ENCODE data around the gene WDR54. TPM values are rescaled to one million over a fixed set of nuclear protein-coding genes. Genes with fewer than 3 reads are reported as not detected.
A peak's percentile ranks its signal among the peaks of the same experiment; 100 is the strongest.

WDR54 gene
- total RNA-seq, 2 experiments from 2014 or later = 88.9 to 94.4 TPM

DNA sequence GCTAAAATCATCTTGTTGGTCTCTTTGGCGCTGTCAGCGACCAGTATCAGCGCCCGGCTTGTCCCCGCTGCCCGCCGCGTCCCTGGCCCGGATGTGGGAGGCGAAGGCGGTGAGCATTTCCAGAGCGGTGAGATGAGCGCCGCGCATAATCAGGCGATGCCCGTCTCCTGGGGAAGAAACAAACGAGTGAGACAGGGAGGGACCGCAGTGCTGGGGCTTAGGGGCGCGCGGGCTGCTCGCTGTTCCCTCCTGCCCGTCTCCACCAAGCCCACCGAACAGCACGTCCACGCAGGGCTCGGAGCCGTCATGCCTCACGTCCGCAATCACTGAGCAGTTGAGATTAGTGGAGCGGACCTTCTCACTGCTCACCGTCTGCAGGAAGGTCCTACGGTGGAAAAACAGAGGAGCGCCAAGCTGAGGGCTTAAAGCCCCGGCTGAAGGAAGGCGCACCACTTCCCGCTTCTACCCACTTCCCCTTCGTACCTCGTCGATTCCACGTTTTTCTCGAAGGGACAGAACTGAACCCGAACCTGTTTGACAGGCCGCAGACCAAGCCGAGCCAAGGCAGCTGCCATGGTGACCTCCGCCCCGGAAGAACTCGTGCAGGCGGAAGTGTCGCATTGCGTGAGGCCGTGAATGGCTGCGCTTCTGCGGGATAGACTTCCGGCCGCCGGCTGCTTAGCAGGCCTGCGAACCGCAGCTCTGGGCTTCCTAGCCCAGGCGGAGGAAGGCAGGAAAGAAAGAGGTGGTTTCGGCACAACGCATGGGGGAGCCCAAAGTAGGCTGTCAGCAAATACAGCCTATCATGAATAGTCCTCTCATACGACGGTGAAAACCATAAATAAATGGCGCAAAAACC, 50.8 kb downstream of the WDR54 start, which contains the start of gene MRPL53:
Gene MRPL53 (minus strand): TSS at position 595 of the 859 bp plus-strand sequence. CDS start 20 bp downstream, at position 575.
- no peaks in the 10 kb centered on the region for H3K27me3 Mint-ChIP-seq
- peak within 1 kb of the TSS; percentile 93 for H3K4me3 Mint-ChIP-seq
- H3K36me3 Mint-ChIP-seq = peaks cover 10% of the 10 kb centered on the region
- no peaks in the 10 kb centered on the region for H3K9me3 Mint-ChIP-seq
- ATAC-seq (ENCODE audit: low read depth) (peak; percentile 92), DNase-seq (peak; percentile 98)
- H3K4me1 Mint-ChIP-seq = peaks cover 14% of the 10 kb centered on the region
- POLR2A ChIA-PET = interaction anchor here (0.6 to 3.3 kb wide), 12 partner anchors 10 to 274 kb away, joined by 3 to 61 read pairs (median 4); partner anchors contain the start of genes AUP1, C2orf81, CCDC142 and DOK1
- peak within 1 kb of the TSS; percentile 91 for H3K27ac Mint-ChIP-seq

DNA sequence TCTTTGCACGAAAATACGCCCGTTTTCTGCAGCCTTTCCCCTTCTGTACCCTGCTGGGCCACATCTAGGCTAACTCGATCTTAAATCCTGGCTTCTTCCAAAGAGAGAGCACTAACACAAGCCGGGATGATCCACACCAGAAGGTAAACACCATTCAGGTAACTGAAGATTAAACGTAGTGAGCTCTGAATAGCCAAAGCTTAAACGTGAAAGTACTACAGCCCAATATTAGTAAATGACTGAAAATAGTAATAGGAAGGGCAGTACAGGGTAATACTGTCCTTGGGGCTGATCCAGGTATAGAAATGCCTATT, 51.4 kb downstream of the WDR54 start:
- H3K4me3 Mint-ChIP-seq = peak overlapping the region; percentile 93
- peak overlapping the region; percentile 91 for H3K27ac Mint-ChIP-seq
- peaks cover 18% of the 10 kb centered on the region for H3K4me1 Mint-ChIP-seq
- ATAC-seq (ENCODE audit: low read depth) (no peak), DNase-seq (no peak)
- H3K36me3 Mint-ChIP-seq = peaks cover 14% of the 10 kb centered on the region
- POLR2A ChIA-PET = interaction anchor here (0.6 to 3.3 kb wide), 12 partner anchors 9 to 274 kb away, joined by 3 to 61 read pairs (median 4); partner anchors contain the start of genes AUP1, C2orf81, CCDC142 and DOK1
- H3K27me3 Mint-ChIP-seq = no peaks in the 10 kb centered on the region
- no peaks in the 10 kb centered on the region for H3K9me3 Mint-ChIP-seq

DNA sequence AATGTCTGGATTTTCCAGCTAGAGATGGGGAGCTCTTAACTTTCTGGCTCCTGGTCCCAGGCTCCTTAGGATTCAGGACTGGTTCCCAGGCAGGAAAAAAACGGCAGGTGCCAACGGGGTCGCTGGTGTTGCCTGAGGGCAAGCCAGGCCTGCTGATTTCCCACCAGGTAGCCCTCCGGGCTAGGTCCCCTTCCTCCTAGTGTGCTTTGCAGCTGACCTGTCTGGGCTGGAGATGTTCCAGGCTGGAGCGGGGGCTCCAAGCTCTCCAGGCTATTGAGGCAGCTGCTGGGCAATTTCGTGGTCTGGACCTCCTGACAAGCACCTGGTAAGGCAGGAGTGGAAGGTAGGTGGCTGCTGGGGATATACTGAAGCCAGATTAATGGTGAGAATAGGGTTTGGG, 53.0 kb downstream of the WDR54 start:
- peaks cover 21% of the 10 kb centered on the region for H3K4me1 Mint-ChIP-seq
- no peak overlapping the region for H3K27ac Mint-ChIP-seq
- POLR2A ChIA-PET = interaction anchor here (1.2 to 1.3 kb wide), 2 partner anchors 16 to 38 kb away, joined by 3 to 6 read pairs; partner anchors contain the start of gene WBP1
- DNase-seq (no peak), ATAC-seq (ENCODE audit: low read depth) (no peak)
- no peaks in the 10 kb centered on the region for H3K9me3 Mint-ChIP-seq
- H3K27me3 Mint-ChIP-seq = no peaks in the 10 kb centered on the region
- peaks cover 14% of the 10 kb centered on the region for H3K36me3 Mint-ChIP-seq
- H3K4me3 Mint-ChIP-seq = no peak overlapping the region

- H3K4me3 Mint-ChIP-seq = no peak overlapping the region
- H3K9me3 Mint-ChIP-seq = no peaks in the 10 kb centered on the region
- no peak overlapping the region for H3K27ac Mint-ChIP-seq
- DNase-seq = no peak
- POLR2A ChIA-PET = interaction anchor here (1.2 to 1.3 kb wide), 2 partner anchors 17 to 38 kb away, joined by 3 to 6 read pairs; partner anchors contain the start of gene WBP1
- peaks cover 17% of the 10 kb centered on the region for H3K36me3 Mint-ChIP-seq
- H3K27me3 Mint-ChIP-seq = no peaks in the 10 kb centered on the region
- H3K4me1 Mint-ChIP-seq = peaks cover 23% of the 10 kb centered on the region
- ATAC-seq (ENCODE audit: low read depth) = no peak
These were observed 53.4 kb downstream of the WDR54 start for GRCh38 chr2:74474899-74475298.

Other genes starting within 250 kb of the WDR54 start
- 100 to 1,000 TPM; 178 TPM for gene MOB1A, start 242.9 kb upstream of the WDR54 start, total RNA-seq
- gene MTHFD2, start 223.1 kb upstream of the WDR54 start, total RNA-seq = 100 to 1,000 TPM; 127 to 130 TPM
- 1 to 10 TPM; 3.6 to 6.6 TPM for gene SLC4A5, start 78.3 kb upstream of the WDR54 start, total RNA-seq
- 100 to 1,000 TPM; 111 to 113 TPM for gene DCTN1, start 41.4 kb upstream of the WDR54 start, total RNA-seq
- gene C2orf81, start 111 bp upstream of the WDR54 start, total RNA-seq = 1 to 10 TPM; 3.7 to 5.8 TPM
- 1 to 10 TPM in 1 of 2 experiments, under 1 TPM in 1; 0.80 to 1.8 TPM for gene RTKN, start 20.2 kb downstream of the WDR54 start, total RNA-seq
- gene INO80B, start 33.4 kb downstream of the WDR54 start, total RNA-seq = 10 to 100 TPM; 46.8 to 51.4 TPM
- gene WBP1, start 36.7 kb downstream of the WDR54 start, total RNA-seq = 10 to 100 TPM; 66.8 to 69.6 TPM
- gene MOGS, start 43.7 kb downstream of the WDR54 start, total RNA-seq = 10 to 100 TPM; 66.1 to 68.7 TPM
- 10 to 100 TPM; 91.6 to 92.1 TPM for gene MRPL53, start 51.0 kb downstream of the WDR54 start, total RNA-seq
- gene CCDC142, start 61.3 kb downstream of the WDR54 start, total RNA-seq = 10 to 100 TPM; 36.8 to 37.1 TPM
- 10 to 100 TPM; 44.1 to 46.2 TPM for gene TTC31, start 61.4 kb downstream of the WDR54 start, total RNA-seq
- 1 to 10 TPM; 1.2 to 1.3 TPM for gene LBX2, start 77.9 kb downstream of the WDR54 start, total RNA-seq
- gene PCGF1, start 86.0 kb downstream of the WDR54 start, total RNA-seq = 10 to 100 TPM; 35.9 to 40.1 TPM
- under 1 TPM; 0.69 to 0.88 TPM for gene TLX2, start 92.7 kb downstream of the WDR54 start, total RNA-seq
- under 1 TPM; 0.20 to 0.39 TPM for gene DQX1, start 104.5 kb downstream of the WDR54 start, total RNA-seq
- 100 to 1,000 TPM; 126 to 127 TPM for gene AUP1, start 108.0 kb downstream of the WDR54 start, total RNA-seq
- gene HTRA2, start 108.2 kb downstream of the WDR54 start, total RNA-seq = 10 to 100 TPM; 46.6 to 47.4 TPM
- under 1 TPM; 0.42 to 0.62 TPM for gene LOXL3, start 132.2 kb downstream of the WDR54 start, total RNA-seq
- 10 to 100 TPM; 37.7 to 38.3 TPM for gene DOK1, start 133.0 kb downstream of the WDR54 start, total RNA-seq
- gene M1AP, start 226.6 kb downstream of the WDR54 start, total RNA-seq = not detected
- 10 to 100 TPM in 1 of 2 experiments, 1 to 10 TPM in 1; 9.6 to 11.1 TPM for gene SEMA4F, start 232.5 kb downstream of the WDR54 start, total RNA-seq

Data from activated naive CD8-positive, alpha-beta T cell treated with anti-CD3 and anti-CD28 coated beads, Interleukin-2, amount 10 ng/mL, durations not matched to agents 7 days and 5 days (primary cell).